Common myeloid progenitor, CD34-positive (primary cell): Measurements from ENCODE around the gene SSPN.

Source experiments
- CTCF ChIA-PET: fragments of 350-600 bp; sonication (Branson Sonifier 250); formaldehyde crosslinking; loops from one replicate; lab custom pipeline; 2021; ENCODE audit warnings: antibody characterized with exemption; lab: Charles Lee
- POLR2A ChIA-PET: fragments of 350-600 bp; sonication (Branson Sonifier 250); formaldehyde crosslinking; loops from one replicate; lab custom pipeline; 2021; ENCODE audit warnings: antibody characterized with exemption; lab: Charles Lee
- DNase-seq, 3 donors: peaks; one replicate each; pipeline versions ENCODE4 v3.0.0 to v3.0.0-alpha.2; 2013
- H3K27ac ChIP-seq, 2 experiments: 1 replicate in 1 of 2; 2 replicates in 1 of 2; pipeline ENCODE4 v1.7.0; 2013; ENCODE audit warnings: inconsistent platforms in 2 of 2, low read length in 2 of 2, mild to moderate bottlenecking in 2 of 2, low read depth in 1 of 2, moderate library complexity in 1 of 2; ENCODE audit not compliant: severe bottlenecking in 2 of 2, insufficient read depth in 1 of 2, poor library complexity in 1 of 2
- H3K27me3 ChIP-seq, 5 experiments: replicated peaks in 2 of 5; 1 replicate in 3 of 5; 2 replicates in 2 of 5; pipeline versions ENCODE4 v1.6.1 to v1.7.0; 2013; ENCODE audit warnings: low read length in 4 of 5, mild to moderate bottlenecking in 2 of 5, moderate library complexity in 2 of 5, inconsistent platforms in 1 of 5; ENCODE audit not compliant: insufficient read depth in 5 of 5, control insufficient read depth in 4 of 5
- H3K36me3 ChIP-seq, 4 experiments: 1 replicate in 2 of 4; 2 replicates in 2 of 4; pipeline versions ENCODE4 v1.6.1 to v1.7.0; 2013; ENCODE audit warnings: low read length in 3 of 4, control low read depth in 1 of 4, mild to moderate bottlenecking in 1 of 4; ENCODE audit not compliant: control insufficient read depth in 4 of 4, insufficient read depth in 4 of 4
- H3K4me1 ChIP-seq, 4 experiments: 1 replicate in 3 of 4; 2 replicates in 1 of 4; pipeline versions ENCODE4 v1.6.1 to v1.7.1; 2013; ENCODE audit warnings: low read length in 3 of 4, mild to moderate bottlenecking in 3 of 4, control low read depth in 1 of 4, inconsistent platforms in 1 of 4, moderate library complexity in 1 of 4; ENCODE audit not compliant: control insufficient read depth in 4 of 4, insufficient read depth in 4 of 4; ENCODE audit errors: control extremely low read depth in 1 of 4
- H3K4me3 ChIP-seq, 7 experiments: 1 replicate in 4 of 7; 2 replicates in 3 of 7; pipeline versions ENCODE4 v1.5.1 to v1.7.0; 2013; ENCODE audit warnings: mild to moderate bottlenecking in 7 of 7, low read length in 6 of 7, moderate library complexity in 6 of 7, inconsistent platforms in 2 of 7, low read depth in 2 of 7, control low read depth in 1 of 7; ENCODE audit not compliant: insufficient read depth in 4 of 7, control insufficient read depth in 1 of 7; ENCODE audit errors: extremely low read depth in 1 of 7
- H3K9me3 ChIP-seq, 5 experiments: 1 replicate in 4 of 5; 2 replicates in 1 of 5; pipeline versions ENCODE4 v1.6.1 to v1.7.1; 2013; ENCODE audit warnings: low read length in 4 of 5, mild to moderate bottlenecking in 2 of 5, inconsistent platforms in 1 of 5, low read depth in 1 of 5, moderate library complexity in 1 of 5; ENCODE audit not compliant: control insufficient read depth in 4 of 5, insufficient read depth in 2 of 5; ENCODE audit errors: control extremely low read depth in 1 of 5
- WGBS: methylation state at CpG from one replicate; pipeline ENCODE4 v1.1.5; 2013; ENCODE audit not compliant: insufficient coverage; 5-methylcytosine and 5-hydroxymethylcytosine counted together

The SSPN gene

GRCh38 chr12:26299751-26300150 lies 104.4 kb downstream of the SSPN start:
- ChIA-PET POLR2A (no interaction called here), CTCF (interaction anchor here (1.9 kb wide), 1 partner anchor 11 kb away, joined by 21 read pairs; no protein-coding TSS in a partner anchor)
- Histone ChIP-seq H3K36me3 (no peaks in the 10 kb centered on the region), H3K27me3 (no peaks in the 10 kb centered on the region), H3K9me3 (no peaks in the 10 kb centered on the region), H3K27ac (peak overlapping the region in 1 of 2 experiments; percentile 79), H3K4me3 (peak overlapping the region in 2 of 7 experiments; percentile 59 to 74), H3K4me1 (peaks cover 2 to 15% (median 13%) of the 10 kb centered on the region in 4 experiments)
- WGBS: 100% methylated on average over 1 of the region's 1 CpG
- DNase-seq: no peak
